ENCODE results near the gene ANKRD63.

ANKRD63 gene

GRCh38 chr15:40282869-40283614 lies at the start of gene ANKRD63:
Gene ANKRD63, minus strand, starts transcription at chr15:40283064. Its CDS starts 478 bp downstream, at chr15:40282586.
- DNase-seq (ENCODE audit: low spot score), result no peak

GRCh38 chr15:40332113-40332781 lies 49.4 kb upstream of the ANKRD63 start:
- DNase-seq (ENCODE audit: low spot score), result no peak

- DNase-seq (ENCODE audit: low spot score), result no peak
These were observed 48.8 kb upstream of the ANKRD63 start for GRCh38 chr15:40331637-40332036.

- DNase-seq (ENCODE audit: low spot score), result no peak
These were observed 48.2 kb upstream of the ANKRD63 start for GRCh38 chr15:40331026-40331425.

- DNase-seq (ENCODE audit: low spot score), result no peak
These were observed 47.5 kb upstream of the ANKRD63 start for GRCh38 chr15:40330368-40330836.

GRCh38 chr15:40329804-40330203 lies 46.9 kb upstream of the ANKRD63 start:
- DNase-seq (ENCODE audit: low spot score), result no peak

- DNase-seq (ENCODE audit: low spot score), result no peak
These were observed 45.9 kb upstream of the ANKRD63 start for GRCh38 chr15:40328751-40329150.

GRCh38 chr15:40328176-40328575 lies 45.3 kb upstream of the ANKRD63 start:
- DNase-seq (ENCODE audit: low spot score), result no peak

GRCh38 chr15:40327457-40327856 lies 44.6 kb upstream of the ANKRD63 start:
- no peak for DNase-seq (ENCODE audit: low spot score)

- DNase-seq (ENCODE audit: low spot score), result no peak
These were observed 42.8 kb upstream of the ANKRD63 start for GRCh38 chr15:40325700-40326099.

GRCh38 chr15:40325188-40325587 lies 42.3 kb upstream of the ANKRD63 start:
- no peak for DNase-seq (ENCODE audit: low spot score)

GRCh38 chr15:40323953-40324937 lies 41.4 kb upstream of the ANKRD63 start:
- DNase-seq (ENCODE audit: low spot score), result no peak

GRCh38 chr15:40323239-40323952 lies 40.5 kb upstream of the ANKRD63 start, which contains the start of gene INAFM2:
Gene INAFM2, plus strand, starts transcription at chr15:40323692. Its CDS starts 364 bp downstream, at chr15:40324056.
- DNase-seq (ENCODE audit: low spot score), result peak; percentile 84

- DNase-seq (ENCODE audit: low spot score), result no peak
These were observed 39.8 kb upstream of the ANKRD63 start for GRCh38 chr15:40322531-40323238.

GRCh38 chr15:40320931-40321371 lies 38.1 kb upstream of the ANKRD63 start:
- DNase-seq (ENCODE audit: low spot score), result peak; percentile 79

- DNase-seq (ENCODE audit: low spot score), result no peak
These were observed 37.5 kb upstream of the ANKRD63 start for GRCh38 chr15:40320409-40320808.

- no peak for DNase-seq (ENCODE audit: low spot score)
These were observed 34.7 kb upstream of the ANKRD63 start for GRCh38 chr15:40317580-40317979.

GRCh38 chr15:40316931-40317330 lies 34.1 kb upstream of the ANKRD63 start:
- DNase-seq (ENCODE audit: low spot score), result no peak

GRCh38 chr15:40314723-40315276 lies 31.9 kb upstream of the ANKRD63 start:
- no peak for DNase-seq (ENCODE audit: low spot score)

All from HuH-7 (cell line).